Fibroblast of upper back skin (primary cell): ENCODE data around the gene HNF1A.
"Not testable (repeated sequence)": the region's sequence is repeated elsewhere in the genome, so short reads cannot be mapped to it uniquely, and the experiment has no call there.

ENCODE experiments used
- DNase-seq: peaks from one replicate; pipeline ENCODE4 v3.0.0-alpha.2; 2013

Gene HNF1A

GRCh38 chr12:121015825-121016766 lies 37.8 kb downstream of the HNF1A start, which contains the start of gene C12orf43:
C12orf43 (minus strand) TSS chr12:121016487; CDS start chr12:121016474, 13 bp downstream.
- DNase-seq = peak; percentile 90

GRCh38 chr12:121017966-121018491 lies 39.7 kb downstream of the HNF1A start:
- no peak for DNase-seq

GRCh38 chr12:121018860-121019617 lies 40.7 kb downstream of the HNF1A start:
- DNase-seq = no peak

- DNase-seq = no peak
Observed at GRCh38 chr12:121021754-121022153, 43.4 kb downstream of the HNF1A start.

- no peak for DNase-seq
Observed at GRCh38 chr12:121022713-121023112, 44.4 kb downstream of the HNF1A start.

- DNase-seq = no peak
Observed at GRCh38 chr12:121023799-121024198, 45.5 kb downstream of the HNF1A start.

- no peak for DNase-seq
Observed at GRCh38 chr12:121025442-121026226, 47.3 kb downstream of the HNF1A start.

- DNase-seq = no peak
Observed at GRCh38 chr12:121026274-121027045, 48.1 kb downstream of the HNF1A start.

- no peak for DNase-seq
Observed at GRCh38 chr12:121030576-121031212, 52.4 kb downstream of the HNF1A start.

- peak; percentile 25 for DNase-seq
Observed at GRCh38 chr12:121033625-121034349, 55.4 kb downstream of the HNF1A start.

- DNase-seq = no peak
Observed at GRCh38 chr12:121034616-121035305, 56.4 kb downstream of the HNF1A start.

GRCh38 chr12:121036810-121037326 lies 58.5 kb downstream of the HNF1A start:
- DNase-seq = peak; percentile 72

GRCh38 chr12:121038861-121039668 lies 60.7 kb downstream of the HNF1A start, which contains the start of gene OASL:
OASL (minus strand) TSS chr12:121039246; CDS start chr12:121038971, 275 bp downstream.
- DNase-seq = peak; percentile 19

- DNase-seq = no peak
Observed at GRCh38 chr12:121043067-121043466, 64.7 kb downstream of the HNF1A start.

GRCh38 chr12:121047400-121047799 lies 69.1 kb downstream of the HNF1A start:
- not testable (repeated sequence) for DNase-seq

GRCh38 chr12:121048442-121048841 lies 70.1 kb downstream of the HNF1A start:
- DNase-seq = no peak

GRCh38 chr12:121050725-121051124 lies 72.4 kb downstream of the HNF1A start:
- no peak for DNase-seq
